Prostate gland (tissue), 2 donors: ENCODE results near the gene WDR35. TPM values are rescaled to one million over a fixed set of nuclear protein-coding genes. Genes with fewer than 3 reads are reported as not detected.

Experiments
- DNase-seq: peaks from one replicate; pipeline ENCODE4 v3.0.0-alpha.2; 2019; ENCODE audit warnings: low spot score
- H3K27ac ChIP-seq, 2 donors: fragments of 200-600 bp; sonication (generic); 2 replicates each; pipeline ENCODE4 v1.5.1; 2017 to 2019
- H3K27me3 ChIP-seq: fragments of 200-600 bp; sonication (generic); replicated peaks from 2 replicates; pipeline ENCODE4 v1.5.1; 2019; ENCODE audit not compliant: insufficient read depth
- H3K36me3 ChIP-seq, 2 donors: fragments of 200-600 bp; sonication (generic); 1 replicate in 1 of 2; 2 replicates in 1 of 2; pipeline versions ENCODE4 v1.5.1 to v1.8.1; 2017 to 2019
- H3K4me1 ChIP-seq: fragments of 200-600 bp; sonication (generic); replicated peaks from 2 replicates; pipeline ENCODE4 v1.5.1; 2019
- H3K4me3 ChIP-seq, 2 donors: fragments of 200-600 bp; sonication (generic); 2 replicates each; pipeline ENCODE4 v1.5.1; 2017 to 2019
- H3K9me3 ChIP-seq: fragments of 200-600 bp; sonication (generic); 2 replicates; pipeline ENCODE4 v1.5.1; 2017
- POLR2A ChIP-seq: fragments of 450-650 bp; IDR thresholded peaks from one replicate; pipeline ENCODE4 v1.6.1; 2016; ENCODE audit warnings: antibody characterized with exemption, mild to moderate bottlenecking
- POLR2AphosphoS5 ChIP-seq: sonication (generic); formaldehyde crosslinking; IDR thresholded peaks from one replicate; pipeline ENCODE4 v1.6.1; 2017; ENCODE audit warnings: antibody characterized with exemption
- WGBS: methylation state at CpG from one replicate; pipeline ENCODE4 v1.1.5; 2018; 5-methylcytosine and 5-hydroxymethylcytosine counted together
- intact Hi-C: fragments of 100-400 bp; cut with DNase I; formaldehyde crosslinking; loops from one replicate; pipeline ENCODE4 v1.14.2; 2022
- total RNA-seq, 2 donors: library from RNA; depleted of rRNA; stranded (reverse); fragments of >200 nt; gene quantifications; one replicate each; pipeline ENCODE4 v1.1.0, GENCODE V29; 2016
- TF ChIP-seq, protein P1 (sequence below), 4 experiments: fragments of 200-600 bp in 2 of 4; fragments of 450-650 bp in 2 of 4; sonication (generic) in 2 of 4; IDR thresholded peaks; 1 replicate in 3 of 4; 2 replicates in 1 of 4; pipeline ENCODE4 v1.5.1; 2016 to 2019; ENCODE audit warnings: antibody characterized with exemption in 4 of 4, mild to moderate bottlenecking in 2 of 4, moderate library complexity in 2 of 4

Gene WDR35
- total RNA-seq = 10 to 100 TPM in 1 of 2 donors, 1 to 10 TPM in 1; 9.2 to 10.1 TPM

DNA sequence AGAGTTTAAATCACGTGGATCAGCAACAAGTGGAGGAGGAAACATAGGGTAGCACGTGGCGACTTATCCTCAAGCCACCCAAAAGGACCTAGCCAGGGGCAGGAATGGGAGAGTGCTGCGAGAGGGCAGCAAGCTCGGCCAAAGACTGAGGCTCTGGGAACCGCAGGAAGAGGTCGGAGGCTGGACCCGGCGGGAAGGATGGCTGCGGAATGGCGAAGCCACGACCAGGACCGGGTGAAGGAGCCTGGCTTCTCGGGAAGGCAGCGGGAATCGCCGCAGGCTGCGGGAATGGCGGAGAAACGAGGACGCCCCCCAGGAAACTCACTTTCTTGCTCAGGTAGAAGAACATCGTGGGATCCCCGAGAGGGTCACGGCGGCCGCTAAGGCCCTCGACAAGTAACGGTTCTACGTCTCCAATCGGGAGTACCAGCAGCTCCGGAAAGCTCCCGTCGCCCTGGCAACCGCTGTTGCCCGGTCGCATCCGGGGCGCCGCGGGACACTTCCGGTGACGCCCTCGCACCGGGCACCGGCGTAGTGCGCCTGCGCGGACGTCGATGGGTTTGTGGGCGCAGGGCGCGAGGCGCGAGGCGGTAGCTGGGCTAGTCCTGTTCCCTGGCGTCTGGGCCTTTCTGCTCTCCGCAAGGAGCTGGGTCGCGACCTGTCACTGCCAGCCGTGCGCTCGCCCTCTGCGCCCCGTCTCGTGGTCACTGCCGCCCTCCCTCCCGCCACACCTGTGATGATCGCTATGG, at the start of gene WDR35:
Gene WDR35 (minus strand): TSS at position 439 of the 749 bp plus-strand sequence. CDS start 90 bp downstream, at position 349.
- intact Hi-C loops = no loop called here
- H3K36me3 ChIP-seq = no peaks in the 10 kb centered on the region
- H3K27me3 ChIP-seq = no peaks in the 10 kb centered on the region
- TF ChIP-seq POLR2AphosphoS5 (peak; percentile 93), POLR2A (peak; percentile 56)
- TF ChIP-seq, protein P1, sequence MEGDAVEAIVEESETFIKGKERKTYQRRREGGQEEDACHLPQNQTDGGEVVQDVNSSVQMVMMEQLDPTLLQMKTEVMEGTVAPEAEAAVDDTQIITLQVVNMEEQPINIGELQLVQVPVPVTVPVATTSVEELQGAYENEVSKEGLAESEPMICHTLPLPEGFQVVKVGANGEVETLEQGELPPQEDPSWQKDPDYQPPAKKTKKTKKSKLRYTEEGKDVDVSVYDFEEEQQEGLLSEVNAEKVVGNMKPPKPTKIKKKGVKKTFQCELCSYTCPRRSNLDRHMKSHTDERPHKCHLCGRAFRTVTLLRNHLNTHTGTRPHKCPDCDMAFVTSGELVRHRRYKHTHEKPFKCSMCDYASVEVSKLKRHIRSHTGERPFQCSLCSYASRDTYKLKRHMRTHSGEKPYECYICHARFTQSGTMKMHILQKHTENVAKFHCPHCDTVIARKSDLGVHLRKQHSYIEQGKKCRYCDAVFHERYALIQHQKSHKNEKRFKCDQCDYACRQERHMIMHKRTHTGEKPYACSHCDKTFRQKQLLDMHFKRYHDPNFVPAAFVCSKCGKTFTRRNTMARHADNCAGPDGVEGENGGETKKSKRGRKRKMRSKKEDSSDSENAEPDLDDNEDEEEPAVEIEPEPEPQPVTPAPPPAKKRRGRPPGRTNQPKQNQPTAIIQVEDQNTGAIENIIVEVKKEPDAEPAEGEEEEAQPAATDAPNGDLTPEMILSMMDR (IDR thresholded peaks at IDR 0.05) = peak in 1 of 4 experiments; percentile 22
- H3K4me1 ChIP-seq = no peaks in the 10 kb centered on the region
- peak within 1 kb of the TSS; percentile 47 to 69 for H3K27ac ChIP-seq
- under 1% methylated on average over 57 of the region's 70 CpGs for WGBS
- H3K4me3 ChIP-seq = peak within 1 kb of the TSS; percentile 65 to 74
- H3K9me3 ChIP-seq = no peaks in the 10 kb centered on the region
- DNase-seq = peak; percentile 87

DNA sequence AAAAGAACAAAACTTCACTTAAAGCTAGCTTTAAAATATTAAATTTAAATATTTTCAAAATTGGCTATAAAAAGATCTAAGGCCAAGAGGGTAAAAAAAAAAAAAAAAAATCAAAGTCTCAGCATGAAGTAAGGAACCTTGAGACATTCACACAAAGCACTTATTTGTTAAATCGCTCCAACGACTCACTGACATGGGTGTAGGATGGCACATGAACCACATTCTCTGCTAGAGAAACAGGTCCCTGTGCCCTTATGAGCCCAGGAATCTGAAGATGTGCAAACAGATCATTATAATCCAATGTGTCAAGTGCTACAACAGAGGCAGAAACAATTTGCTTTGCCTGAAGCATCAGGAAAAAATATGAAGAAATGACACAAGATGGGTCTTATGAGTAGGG, 47.8 kb upstream of the WDR35 start:
- Histone ChIP-seq H3K27me3 (no peaks in the 10 kb centered on the region), H3K4me1 (no peaks in the 10 kb centered on the region), H3K9me3 (no peaks in the 10 kb centered on the region), H3K36me3 (peaks cover 5 to 30% of the 10 kb centered on the region in 2 donors), H3K4me3 (no peak overlapping the region), H3K27ac (no peak overlapping the region)
- TF ChIP-seq, protein P1 (IDR thresholded peaks at IDR 0.05) = no peak
- TF ChIP-seq POLR2A = no peak
- TF ChIP-seq POLR2AphosphoS5 = no peak
- DNase-seq = no peak
- intact Hi-C loops = no loop called here
- 74% methylated on average over 2 of the region's 2 CpGs for WGBS

DNA sequence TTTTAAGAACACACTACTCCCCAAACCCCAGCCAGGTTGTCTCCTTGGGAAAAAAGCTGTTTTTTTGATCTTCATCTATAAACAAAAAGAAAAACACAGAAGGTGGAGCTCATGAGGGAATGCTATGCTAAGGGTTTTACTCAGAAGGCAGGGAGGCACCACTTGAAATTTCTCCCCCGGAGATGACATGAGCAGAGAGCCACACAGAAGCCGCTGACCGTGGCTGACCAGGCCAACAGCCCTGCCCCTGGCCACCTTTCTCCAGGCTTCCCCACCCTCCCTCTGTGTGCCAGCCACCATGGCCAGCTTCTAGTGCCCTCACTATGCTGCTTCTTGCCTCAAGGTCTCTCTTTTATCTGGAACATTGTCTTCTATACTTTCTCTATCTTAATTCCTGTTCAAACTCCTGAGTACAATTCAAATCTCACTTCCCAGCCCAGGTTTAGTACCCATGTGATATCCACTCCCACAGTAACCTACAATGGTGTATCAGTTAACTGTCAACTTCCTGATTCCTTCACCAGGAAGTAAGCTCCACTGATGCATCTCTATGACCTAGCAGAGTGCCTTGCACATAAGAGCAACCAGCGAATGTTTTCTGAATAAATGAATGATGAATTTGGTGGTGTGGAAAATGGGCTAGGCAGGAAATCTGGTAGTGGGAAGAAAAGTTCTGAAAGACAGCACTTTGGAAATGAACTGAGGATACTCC, 46.2 kb upstream of the WDR35 start:
- TF ChIP-seq POLR2AphosphoS5 = no peak
- Histone ChIP-seq H3K27me3 (no peaks in the 10 kb centered on the region), H3K9me3 (no peaks in the 10 kb centered on the region), H3K27ac (no peak overlapping the region), H3K4me1 (no peaks in the 10 kb centered on the region), H3K4me3 (no peak overlapping the region), H3K36me3 (peaks cover 5 to 30% of the 10 kb centered on the region in 2 donors)
- no peak for DNase-seq
- 90% methylated on average over 4 of the region's 4 CpGs for WGBS
- intact Hi-C loops = no loop called here

DNA sequence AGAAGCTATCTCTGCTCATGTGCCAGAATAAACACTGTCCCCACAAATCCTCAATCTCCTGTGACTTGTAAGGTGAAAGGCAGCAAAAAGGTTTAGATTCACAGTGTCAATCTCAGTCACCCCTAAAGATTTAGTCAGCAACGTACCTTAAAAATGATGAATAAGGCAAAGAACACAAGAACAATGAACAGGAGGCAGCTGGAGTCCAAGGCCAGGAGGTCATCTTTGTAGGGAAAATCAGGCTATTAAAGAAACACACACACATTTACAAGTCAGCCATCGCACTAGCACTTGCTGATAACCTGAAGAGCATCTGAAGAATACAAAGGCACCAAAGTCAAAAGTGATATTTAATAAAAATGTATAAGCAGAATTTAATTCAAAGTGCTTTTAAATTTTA, 44.9 kb upstream of the WDR35 start:
- H3K4me1 ChIP-seq = no peaks in the 10 kb centered on the region
- H3K27ac ChIP-seq = no peak overlapping the region
- intact Hi-C loops = no loop called here
- DNase-seq = no peak
- 68% methylated on average over 2 of the region's 2 CpGs for WGBS
- H3K27me3 ChIP-seq = no peaks in the 10 kb centered on the region
- no peaks in the 10 kb centered on the region for H3K9me3 ChIP-seq
- TF ChIP-seq POLR2A (no peak), POLR2AphosphoS5 (no peak)
- TF ChIP-seq, protein P1 (IDR thresholded peaks at IDR 0.05) = no peak
- no peak overlapping the region for H3K4me3 ChIP-seq
- peaks cover 5 to 29% of the 10 kb centered on the region in 2 donors for H3K36me3 ChIP-seq

DNA sequence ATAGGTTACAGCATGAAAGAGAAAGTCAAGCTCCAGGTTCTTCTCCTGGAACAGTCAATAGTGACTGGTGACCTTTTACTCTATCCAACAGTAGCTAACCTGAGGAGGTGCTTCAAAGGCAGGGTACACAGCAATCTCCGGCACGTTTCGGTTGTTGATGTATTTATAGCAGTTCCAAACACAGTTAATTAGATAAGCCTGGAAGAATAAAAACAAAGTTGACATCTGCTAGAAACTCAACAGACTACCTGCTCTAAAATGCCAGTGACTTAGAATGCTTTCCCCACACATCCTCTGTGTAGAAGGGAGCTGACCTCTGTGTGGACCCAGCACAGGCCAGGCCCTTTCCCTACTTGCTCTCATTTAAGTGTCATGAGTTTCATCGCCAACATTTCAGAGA, 44.3 kb upstream of the WDR35 start:
- Histone ChIP-seq H3K36me3 (peaks cover 2 to 23% of the 10 kb centered on the region in 2 donors), H3K4me3 (no peak overlapping the region), H3K9me3 (no peaks in the 10 kb centered on the region), H3K27me3 (no peaks in the 10 kb centered on the region), H3K27ac (no peak overlapping the region), H3K4me1 (no peaks in the 10 kb centered on the region)
- intact Hi-C loops = no loop called here
- no peak for DNase-seq
- TF ChIP-seq POLR2A (no peak), POLR2AphosphoS5 (no peak)
- 69% methylated on average over 4 of the region's 4 CpGs for WGBS
